Muscle of back (tissue), 11 donors: ENCODE results near the gene IL1RAP. TPM values are rescaled to one million over a fixed set of nuclear protein-coding genes. Genes with fewer than 3 reads are reported as not detected.

Experiments used
- DNase-seq, 3 donors: peaks; one replicate each; pipeline versions ENCODE4 v3.0.0 to v3.0.0-alpha.2; 2013
- polyA plus RNA-seq, 10 donors: library from polyadenylated mRNA; unstranded; fragments of 120-200 nt; gene quantifications; one replicate each; pipeline ENCODE4 v1.2.1, GENCODE V29; 2013; ENCODE audit not compliant: insufficient read length in 10 of 10

The IL1RAP gene
- polyA plus RNA-seq, 10 donors, result 5.8 to 18.5 (median 9.3) TPM

GRCh38 chr3:190699776-190700175 lies 185.9 kb downstream of the IL1RAP start:
- DNase-seq, result no peak

- peak in 1 of 3 donors; percentile 18 for DNase-seq
Observed at GRCh38 chr3:190701096-190701532, 187.2 kb downstream of the IL1RAP start.

DNA sequence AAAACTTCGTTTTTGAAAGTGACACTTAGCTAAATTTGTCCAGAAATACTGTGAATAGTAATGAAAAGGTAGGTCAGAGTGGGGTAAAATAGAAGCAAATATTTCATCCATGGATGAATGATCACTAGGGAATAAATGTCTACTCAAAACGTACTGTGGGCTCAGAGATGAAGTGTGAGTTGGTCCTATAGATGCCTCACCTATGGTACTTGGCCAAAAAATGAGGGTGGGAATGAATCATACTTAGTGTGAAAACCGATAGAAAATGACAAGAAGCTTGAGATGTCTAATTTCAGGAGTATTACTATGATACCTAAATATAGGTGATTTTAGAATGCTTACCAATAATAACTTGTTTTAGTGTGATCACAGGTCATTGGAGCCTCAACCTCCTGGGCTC lies 192.7 kb downstream of the IL1RAP start:
- DNase-seq, result no peak

Other genes starting within 250 kb of the IL1RAP start
- gene CLDN1, start 191.6 kb upstream of the IL1RAP start, polyA plus RNA-seq, result 10 to 100 TPM in 1 of 10 donors, 1 to 10 TPM in 9; 2.7 to 27.9 (median 4.9) TPM
- under 1 TPM in 8 of 10 donors, not detected in 2; 0.04 to 0.45 (median 0.21) TPM for gene CLDN16, start 125.9 kb upstream of the IL1RAP start, polyA plus RNA-seq
- gene TMEM207, start 64.2 kb upstream of the IL1RAP start, polyA plus RNA-seq, result not detected